Activated CD4-positive, alpha-beta memory T cell treated with anti-CD3 and anti-CD28 coated beads, Interleukin-2, amount 10 ng/mL, durations not matched to agents 7 days and 5 days (primary cell): Measurements from ENCODE around the gene TNIP3. TPM values are rescaled to one million over a fixed set of nuclear protein-coding genes. Genes with fewer than 3 reads are reported as not detected.

Experiments used
- CTCF ChIA-PET: fragments of 350-600 bp; sonication (Branson Sonifier 250); formaldehyde crosslinking; loops from one replicate; lab custom pipeline; 2021; ENCODE audit warnings: antibody characterized with exemption, inconsistent platforms; lab: Charles Lee
- POLR2A ChIA-PET: fragments of 350-600 bp; sonication (Branson Sonifier 250); formaldehyde crosslinking; loops from one replicate; lab custom pipeline; 2021; ENCODE audit warnings: antibody characterized with exemption; lab: Charles Lee
- DNase-seq: peaks from one replicate; pipeline ENCODE4 v3.0.0-alpha.2; 2020
- H3K27ac Mint-ChIP-seq: one replicate; pipeline ENCODE4 v1.8.0; 2021; ENCODE audit warnings: mild to moderate bottlenecking, mixed read lengths
- H3K27me3 Mint-ChIP-seq: one replicate; pipeline ENCODE4 v1.8.0; 2021; ENCODE audit warnings: mixed read lengths
- H3K36me3 Mint-ChIP-seq: one replicate; pipeline ENCODE4 v1.8.0; 2021; ENCODE audit warnings: low read depth, mixed read lengths
- H3K4me1 Mint-ChIP-seq: one replicate; pipeline ENCODE4 v1.8.0; 2021; ENCODE audit warnings: mixed read lengths
- H3K4me3 Mint-ChIP-seq: one replicate; pipeline ENCODE4 v1.8.0; 2021; ENCODE audit warnings: mild to moderate bottlenecking, mixed read lengths
- H3K9me3 Mint-ChIP-seq: one replicate; pipeline ENCODE4 v1.8.0; 2021; ENCODE audit warnings: mixed read lengths
- total RNA-seq, 2 experiments: library from RNA; stranded (reverse); gene quantifications; one replicate each; pipeline ENCODE4 v1.2.3, GENCODE V29; 2021

TNIP3 gene
- total RNA-seq, 2 experiments from 2014 or later: 1.2 to 1.6 TPM

GRCh38 chr4:121094297-121094966, 69.7 kb downstream of the TNIP3 start:
- no peaks in the 10 kb centered on the region for H3K36me3 Mint-ChIP-seq
- CTCF ChIA-PET: interaction anchor here (1.2 kb wide), 1 partner anchor 25 kb away, joined by 3 read pairs; no protein-coding TSS in a partner anchor
- POLR2A ChIA-PET: no interaction called here
- H3K4me3 Mint-ChIP-seq: no peak overlapping the region
- no peak for DNase-seq
- no peaks in the 10 kb centered on the region for H3K4me1 Mint-ChIP-seq
- H3K27me3 Mint-ChIP-seq: no peaks in the 10 kb centered on the region
- H3K9me3 Mint-ChIP-seq: no peaks in the 10 kb centered on the region
- H3K27ac Mint-ChIP-seq: no peak overlapping the region

- Mint-ChIP-seq H3K27ac (no peak overlapping the region), H3K36me3 (no peaks in the 10 kb centered on the region), H3K9me3 (no peaks in the 10 kb centered on the region), H3K4me3 (no peak overlapping the region), H3K27me3 (no peaks in the 10 kb centered on the region), H3K4me1 (no peaks in the 10 kb centered on the region)
- CTCF ChIA-PET: interaction anchor here (1.2 kb wide), 1 partner anchor 26 kb away, joined by 3 read pairs; no protein-coding TSS in a partner anchor
- DNase-seq: no peak
- POLR2A ChIA-PET: no interaction called here
Measured at GRCh38 chr4:121093261-121093660, 70.9 kb downstream of the TNIP3 start.

- H3K4me1 Mint-ChIP-seq: no peaks in the 10 kb centered on the region
- no peaks in the 10 kb centered on the region for H3K9me3 Mint-ChIP-seq
- H3K4me3 Mint-ChIP-seq: no peak overlapping the region
- CTCF ChIA-PET: interaction anchor here (0.9 kb wide), 1 partner anchor 18 kb away, joined by 3 read pairs; no protein-coding TSS in a partner anchor
- no peaks in the 10 kb centered on the region for H3K36me3 Mint-ChIP-seq
- POLR2A ChIA-PET: no interaction called here
- H3K27me3 Mint-ChIP-seq: peaks cover 4% of the 10 kb centered on the region
- no peak overlapping the region for H3K27ac Mint-ChIP-seq
- no peak for DNase-seq
Measured at GRCh38 chr4:121091941-121092340, 72.2 kb downstream of the TNIP3 start.

DNA sequence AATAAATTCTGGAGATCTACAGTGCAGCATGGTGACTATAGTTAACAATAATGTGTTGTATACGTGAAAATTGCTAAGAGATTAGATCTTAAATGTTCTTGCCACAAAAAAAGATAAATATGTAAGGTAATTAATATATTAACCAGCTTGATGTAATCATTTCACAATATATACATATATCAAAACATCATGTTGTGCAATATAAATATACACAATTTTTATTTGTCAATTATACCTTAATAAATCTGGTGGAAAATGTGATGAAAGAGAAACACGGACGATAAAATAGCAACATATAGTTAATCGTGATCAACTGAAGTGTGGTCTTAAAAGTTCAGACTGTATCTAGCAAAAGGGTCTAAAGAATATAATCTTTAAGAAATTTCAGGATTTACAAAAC, 75.3 kb downstream of the TNIP3 start:
- CTCF ChIA-PET: no interaction called here
- no peaks in the 10 kb centered on the region for H3K36me3 Mint-ChIP-seq
- no peaks in the 10 kb centered on the region for H3K4me1 Mint-ChIP-seq
- no peak overlapping the region for H3K27ac Mint-ChIP-seq
- no peak for DNase-seq
- no peaks in the 10 kb centered on the region for H3K9me3 Mint-ChIP-seq
- H3K4me3 Mint-ChIP-seq: no peak overlapping the region
- H3K27me3 Mint-ChIP-seq: peaks cover 14% of the 10 kb centered on the region
- POLR2A ChIA-PET: no interaction called here

Other genes starting within 250 kb of the TNIP3 start
- gene PRDM5, start 241.6 kb downstream of the TNIP3 start, total RNA-seq: under 1 TPM in 1 of 2 experiments, not detected in 1; 0.23 TPM
- gene NDNF, start 91.8 kb downstream of the TNIP3 start, total RNA-seq: under 1 TPM in 1 of 2 experiments, not detected in 1; 0.28 TPM
- not detected for gene QRFPR, start 216.7 kb upstream of the TNIP3 start, total RNA-seq